Measurements from ENCODE around the gene NPC1L1. TPM values are rescaled to one million over a fixed set of nuclear protein-coding genes. Genes with fewer than 3 reads are reported as not detected.
A peak's percentile ranks its signal among the peaks of the same experiment; 100 is the strongest.

NPC1L1 gene
- total and polyA plus RNA-seq, 2 of the 13 experiments (the other 11 are each of a cell fraction or from before 2014, with no cell fraction given) = 4.8 to 14.5 TPM

DNA sequence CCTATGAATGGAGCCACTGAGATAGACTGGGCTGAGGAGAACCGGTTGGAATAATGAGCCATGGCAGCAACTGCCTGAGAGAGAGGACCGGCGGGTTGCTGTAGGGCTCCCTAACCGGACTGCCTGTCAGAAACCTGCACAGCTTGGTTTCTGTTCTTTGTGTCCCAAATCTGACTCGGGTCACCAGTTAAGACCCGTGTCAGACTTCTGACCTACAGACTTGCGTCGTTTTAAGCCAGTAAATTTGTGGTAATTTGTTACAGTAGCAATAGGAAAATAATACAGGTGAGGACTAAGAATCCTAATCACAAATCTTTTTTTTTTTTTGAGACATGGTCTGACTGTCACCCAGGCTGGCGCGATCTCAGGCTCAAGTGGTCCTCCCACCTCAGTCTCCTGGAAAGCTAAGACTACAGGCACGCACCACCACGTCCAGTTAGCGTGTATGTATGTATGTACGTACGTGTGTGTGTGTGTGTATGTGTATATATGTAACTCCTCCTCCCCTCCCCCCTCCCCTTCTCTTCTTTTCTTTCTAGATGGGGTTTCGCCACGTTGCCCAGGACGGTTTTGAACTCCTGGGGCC lies 33.2 kb upstream of the NPC1L1 start (continued):
- TF ChIP-seq, protein P1, sequence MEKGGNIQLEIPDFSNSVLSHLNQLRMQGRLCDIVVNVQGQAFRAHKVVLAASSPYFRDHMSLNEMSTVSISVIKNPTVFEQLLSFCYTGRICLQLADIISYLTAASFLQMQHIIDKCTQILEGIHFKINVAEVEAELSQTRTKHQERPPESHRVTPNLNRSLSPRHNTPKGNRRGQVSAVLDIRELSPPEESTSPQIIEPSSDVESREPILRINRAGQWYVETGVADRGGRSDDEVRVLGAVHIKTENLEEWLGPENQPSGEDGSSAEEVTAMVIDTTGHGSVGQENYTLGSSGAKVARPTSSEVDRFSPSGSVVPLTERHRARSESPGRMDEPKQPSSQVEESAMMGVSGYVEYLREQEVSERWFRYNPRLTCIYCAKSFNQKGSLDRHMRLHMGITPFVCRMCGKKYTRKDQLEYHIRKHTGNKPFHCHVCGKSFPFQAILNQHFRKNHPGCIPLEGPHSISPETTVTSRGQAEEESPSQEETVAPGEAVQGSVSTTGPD (CRISPR knock-in tag; IDR thresholded peaks at IDR 0.05) = no peak
- TF ChIP-seq, protein P2, sequence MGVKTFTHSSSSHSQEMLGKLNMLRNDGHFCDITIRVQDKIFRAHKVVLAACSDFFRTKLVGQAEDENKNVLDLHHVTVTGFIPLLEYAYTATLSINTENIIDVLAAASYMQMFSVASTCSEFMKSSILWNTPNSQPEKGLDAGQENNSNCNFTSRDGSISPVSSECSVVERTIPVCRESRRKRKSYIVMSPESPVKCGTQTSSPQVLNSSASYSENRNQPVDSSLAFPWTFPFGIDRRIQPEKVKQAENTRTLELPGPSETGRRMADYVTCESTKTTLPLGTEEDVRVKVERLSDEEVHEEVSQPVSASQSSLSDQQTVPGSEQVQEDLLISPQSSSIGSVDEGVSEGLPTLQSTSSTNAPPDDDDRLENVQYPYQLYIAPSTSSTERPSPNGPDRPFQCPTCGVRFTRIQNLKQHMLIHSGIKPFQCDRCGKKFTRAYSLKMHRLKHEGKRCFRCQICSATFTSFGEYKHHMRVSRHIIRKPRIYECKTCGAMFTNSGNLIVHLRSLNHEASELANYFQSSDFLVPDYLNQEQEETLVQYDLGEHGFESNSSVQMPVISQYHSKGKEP (CRISPR knock-in tag; IDR thresholded peaks at IDR 0.05) = no peak
- TF ChIP-seq, protein P3, sequence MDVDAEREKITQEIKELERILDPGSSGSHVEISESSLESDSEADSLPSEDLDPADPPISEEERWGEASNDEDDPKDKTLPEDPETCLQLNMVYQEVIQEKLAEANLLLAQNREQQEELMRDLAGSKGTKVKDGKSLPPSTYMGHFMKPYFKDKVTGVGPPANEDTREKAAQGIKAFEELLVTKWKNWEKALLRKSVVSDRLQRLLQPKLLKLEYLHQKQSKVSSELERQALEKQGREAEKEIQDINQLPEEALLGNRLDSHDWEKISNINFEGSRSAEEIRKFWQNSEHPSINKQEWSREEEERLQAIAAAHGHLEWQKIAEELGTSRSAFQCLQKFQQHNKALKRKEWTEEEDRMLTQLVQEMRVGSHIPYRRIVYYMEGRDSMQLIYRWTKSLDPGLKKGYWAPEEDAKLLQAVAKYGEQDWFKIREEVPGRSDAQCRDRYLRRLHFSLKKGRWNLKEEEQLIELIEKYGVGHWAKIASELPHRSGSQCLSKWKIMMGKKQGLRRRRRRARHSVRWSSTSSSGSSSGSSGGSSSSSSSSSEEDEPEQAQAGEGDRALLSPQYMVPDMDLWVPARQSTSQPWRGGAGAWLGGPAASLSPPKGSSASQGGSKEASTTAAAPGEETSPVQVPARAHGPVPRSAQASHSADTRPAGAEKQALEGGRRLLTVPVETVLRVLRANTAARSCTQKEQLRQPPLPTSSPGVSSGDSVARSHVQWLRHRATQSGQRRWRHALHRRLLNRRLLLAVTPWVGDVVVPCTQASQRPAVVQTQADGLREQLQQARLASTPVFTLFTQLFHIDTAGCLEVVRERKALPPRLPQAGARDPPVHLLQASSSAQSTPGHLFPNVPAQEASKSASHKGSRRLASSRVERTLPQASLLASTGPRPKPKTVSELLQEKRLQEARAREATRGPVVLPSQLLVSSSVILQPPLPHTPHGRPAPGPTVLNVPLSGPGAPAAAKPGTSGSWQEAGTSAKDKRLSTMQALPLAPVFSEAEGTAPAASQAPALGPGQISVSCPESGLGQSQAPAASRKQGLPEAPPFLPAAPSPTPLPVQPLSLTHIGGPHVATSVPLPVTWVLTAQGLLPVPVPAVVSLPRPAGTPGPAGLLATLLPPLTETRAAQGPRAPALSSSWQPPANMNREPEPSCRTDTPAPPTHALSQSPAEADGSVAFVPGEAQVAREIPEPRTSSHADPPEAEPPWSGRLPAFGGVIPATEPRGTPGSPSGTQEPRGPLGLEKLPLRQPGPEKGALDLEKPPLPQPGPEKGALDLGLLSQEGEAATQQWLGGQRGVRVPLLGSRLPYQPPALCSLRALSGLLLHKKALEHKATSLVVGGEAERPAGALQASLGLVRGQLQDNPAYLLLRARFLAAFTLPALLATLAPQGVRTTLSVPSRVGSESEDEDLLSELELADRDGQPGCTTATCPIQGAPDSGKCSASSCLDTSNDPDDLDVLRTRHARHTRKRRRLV (CRISPR knock-in tag; IDR thresholded peaks at IDR 0.05) = 0 out of 2 replicates have a peak, but pooled peaks have one; percentile 25
- TF ChIP-seq ZNF879 (CRISPR knock-in tag; IDR thresholded peaks at IDR 0.05) (no peak; the same call in 1 of the 2 replicates), ZBTB38 (CRISPR knock-in tag; IDR thresholded peaks at IDR 0.05) (0 out of 2 replicates have a peak, but pooled peaks have one; percentile 36), CCAR2 (optimal IDR thresholded peaks at IDR 0.05; ENCODE audit: low read depth, low read length) (no peak), WIZ (CRISPR knock-in tag; IDR thresholded peaks at IDR 0.05) (no peak), NFIC (IDR thresholded peaks at IDR 0.05; ENCODE audit: low read length) (no peak), YY1 (IDR thresholded peaks at IDR 0.05; ENCODE audit: insufficient read depth, insufficient replicate concordance, low read depth, low read length) (no peak), MED8 (CRISPR knock-in tag; IDR thresholded peaks at IDR 0.05; ENCODE audit: insufficient replicate concordance) (no peak), SMARCE1 (IDR thresholded peaks at IDR 0.05; ENCODE audit: borderline replicate concordance) (no peak), ZIK1 (CRISPR knock-in tag; IDR thresholded peaks at IDR 0.05; ENCODE audit: borderline replicate concordance, low read depth) (no peak), GABPA (IDR thresholded peaks at IDR 0.05; ENCODE audit: low read depth, low read length) (no peak), GABPA (CRISPR knock-in tag; IDR thresholded peaks at IDR 0.05; ENCODE audit: low read depth) (no peak), ZNF333 (CRISPR knock-in tag; IDR thresholded peaks at IDR 0.05; ENCODE audit: borderline replicate concordance) (no peak)
- TF ChIP-seq, protein P4, sequence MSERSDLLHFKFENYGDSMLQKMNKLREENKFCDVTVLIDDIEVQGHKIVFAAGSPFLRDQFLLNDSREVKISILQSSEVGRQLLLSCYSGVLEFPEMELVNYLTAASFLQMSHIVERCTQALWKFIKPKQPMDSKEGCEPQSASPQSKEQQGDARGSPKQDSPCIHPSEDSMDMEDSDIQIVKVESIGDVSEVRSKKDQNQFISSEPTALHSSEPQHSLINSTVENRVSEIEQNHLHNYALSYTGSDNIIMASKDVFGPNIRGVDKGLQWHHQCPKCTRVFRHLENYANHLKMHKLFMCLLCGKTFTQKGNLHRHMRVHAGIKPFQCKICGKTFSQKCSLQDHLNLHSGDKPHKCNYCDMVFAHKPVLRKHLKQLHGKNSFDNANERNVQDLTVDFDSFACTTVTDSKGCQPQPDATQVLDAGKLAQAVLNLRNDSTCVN (CRISPR knock-in tag; IDR thresholded peaks at IDR 0.05; ENCODE audit: borderline replicate concordance) = no peak
- TF ChIP-seq, protein P5, sequence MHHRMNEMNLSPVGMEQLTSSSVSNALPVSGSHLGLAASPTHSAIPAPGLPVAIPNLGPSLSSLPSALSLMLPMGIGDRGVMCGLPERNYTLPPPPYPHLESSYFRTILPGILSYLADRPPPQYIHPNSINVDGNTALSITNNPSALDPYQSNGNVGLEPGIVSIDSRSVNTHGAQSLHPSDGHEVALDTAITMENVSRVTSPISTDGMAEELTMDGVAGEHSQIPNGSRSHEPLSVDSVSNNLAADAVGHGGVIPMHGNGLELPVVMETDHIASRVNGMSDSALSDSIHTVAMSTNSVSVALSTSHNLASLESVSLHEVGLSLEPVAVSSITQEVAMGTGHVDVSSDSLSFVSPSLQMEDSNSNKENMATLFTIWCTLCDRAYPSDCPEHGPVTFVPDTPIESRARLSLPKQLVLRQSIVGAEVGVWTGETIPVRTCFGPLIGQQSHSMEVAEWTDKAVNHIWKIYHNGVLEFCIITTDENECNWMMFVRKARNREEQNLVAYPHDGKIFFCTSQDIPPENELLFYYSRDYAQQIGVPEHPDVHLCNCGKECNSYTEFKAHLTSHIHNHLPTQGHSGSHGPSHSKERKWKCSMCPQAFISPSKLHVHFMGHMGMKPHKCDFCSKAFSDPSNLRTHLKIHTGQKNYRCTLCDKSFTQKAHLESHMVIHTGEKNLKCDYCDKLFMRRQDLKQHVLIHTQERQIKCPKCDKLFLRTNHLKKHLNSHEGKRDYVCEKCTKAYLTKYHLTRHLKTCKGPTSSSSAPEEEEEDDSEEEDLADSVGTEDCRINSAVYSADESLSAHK (CRISPR knock-in tag; IDR thresholded peaks at IDR 0.05; ENCODE audit: borderline replicate concordance) = no peak

All from HepG2 (cell line).